BE2C (cell line): ENCODE data around the gene AKAP3.

Experiments
- DNase-seq: peaks from one replicate; pipeline ENCODE4 v3.0.0-alpha.2; 2020
- H3K27me3 ChIP-seq: fragments of 250-450 bp; sonication (Bioruptor Pico); 2 replicates; pipeline ENCODE4 v1.5.1; 2020; ENCODE audit warnings: mild to moderate bottlenecking
- H3K36me3 ChIP-seq: fragments of 250-450 bp; sonication (Bioruptor Pico); 2 replicates; pipeline ENCODE4 v1.5.1; 2020; ENCODE audit warnings: mild to moderate bottlenecking
- H3K4me1 ChIP-seq: fragments of 250-450 bp; sonication (Bioruptor Pico); 2 replicates; pipeline ENCODE4 v1.5.1; 2020
- H3K4me3 ChIP-seq: 2 replicates; pipeline ENCODE4 v1.5.1; 2011; ENCODE audit warnings: low read depth, low read length
- H3K9me3 ChIP-seq: fragments of 250-450 bp; sonication (Bioruptor Pico); 2 replicates; pipeline ENCODE4 v1.5.1; 2020
- TF ChIP-seq, protein P1 (sequence below): IDR thresholded peaks from 2 replicates; pipeline ENCODE4 v1.5.1; 2012; ENCODE audit warnings: mild to moderate bottlenecking, low read depth, low read length

AKAP3 gene

DNA sequence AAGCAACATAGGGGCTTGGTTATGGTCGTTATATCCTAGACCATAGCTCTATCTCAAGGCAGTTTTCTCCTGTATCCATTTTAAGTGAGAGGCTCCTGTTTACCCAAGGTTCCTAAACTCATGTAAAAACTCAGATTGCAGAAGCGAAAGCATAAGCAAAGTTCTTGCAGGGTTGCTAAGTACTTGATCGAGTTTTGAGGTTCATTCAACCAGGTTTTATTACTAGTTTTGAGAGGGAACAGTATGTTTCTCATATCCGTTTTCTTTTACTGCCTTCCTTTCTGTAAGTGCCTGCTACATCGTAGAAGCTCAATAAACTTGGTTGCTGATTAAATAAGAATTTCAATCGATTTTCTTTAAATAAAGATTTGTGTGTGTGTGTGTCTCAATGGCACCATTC is 5.1 kb downstream of the AKAP3 start:
- Histone ChIP-seq H3K27me3 (peaks cover 41% of the 10 kb centered on the region), H3K4me3 (no peak overlapping the region), H3K9me3 (no peaks in the 10 kb centered on the region), H3K36me3 (no peaks in the 10 kb centered on the region), H3K4me1 (no peaks in the 10 kb centered on the region; the same call in 1 of the 2 replicates)
- TF ChIP-seq, protein P1, sequence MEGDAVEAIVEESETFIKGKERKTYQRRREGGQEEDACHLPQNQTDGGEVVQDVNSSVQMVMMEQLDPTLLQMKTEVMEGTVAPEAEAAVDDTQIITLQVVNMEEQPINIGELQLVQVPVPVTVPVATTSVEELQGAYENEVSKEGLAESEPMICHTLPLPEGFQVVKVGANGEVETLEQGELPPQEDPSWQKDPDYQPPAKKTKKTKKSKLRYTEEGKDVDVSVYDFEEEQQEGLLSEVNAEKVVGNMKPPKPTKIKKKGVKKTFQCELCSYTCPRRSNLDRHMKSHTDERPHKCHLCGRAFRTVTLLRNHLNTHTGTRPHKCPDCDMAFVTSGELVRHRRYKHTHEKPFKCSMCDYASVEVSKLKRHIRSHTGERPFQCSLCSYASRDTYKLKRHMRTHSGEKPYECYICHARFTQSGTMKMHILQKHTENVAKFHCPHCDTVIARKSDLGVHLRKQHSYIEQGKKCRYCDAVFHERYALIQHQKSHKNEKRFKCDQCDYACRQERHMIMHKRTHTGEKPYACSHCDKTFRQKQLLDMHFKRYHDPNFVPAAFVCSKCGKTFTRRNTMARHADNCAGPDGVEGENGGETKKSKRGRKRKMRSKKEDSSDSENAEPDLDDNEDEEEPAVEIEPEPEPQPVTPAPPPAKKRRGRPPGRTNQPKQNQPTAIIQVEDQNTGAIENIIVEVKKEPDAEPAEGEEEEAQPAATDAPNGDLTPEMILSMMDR = no peak
- DNase-seq = no peak

GRCh38 chr12:4630262-4630661 is 18.6 kb downstream of the AKAP3 start:
- Histone ChIP-seq H3K27me3 (peaks cover 64% of the 10 kb centered on the region), H3K4me1 (no peaks in the 10 kb centered on the region), H3K9me3 (no peaks in the 10 kb centered on the region), H3K4me3 (no peak overlapping the region), H3K36me3 (no peaks in the 10 kb centered on the region)
- TF ChIP-seq, protein P1 = no peak
- DNase-seq = no peak

DNA sequence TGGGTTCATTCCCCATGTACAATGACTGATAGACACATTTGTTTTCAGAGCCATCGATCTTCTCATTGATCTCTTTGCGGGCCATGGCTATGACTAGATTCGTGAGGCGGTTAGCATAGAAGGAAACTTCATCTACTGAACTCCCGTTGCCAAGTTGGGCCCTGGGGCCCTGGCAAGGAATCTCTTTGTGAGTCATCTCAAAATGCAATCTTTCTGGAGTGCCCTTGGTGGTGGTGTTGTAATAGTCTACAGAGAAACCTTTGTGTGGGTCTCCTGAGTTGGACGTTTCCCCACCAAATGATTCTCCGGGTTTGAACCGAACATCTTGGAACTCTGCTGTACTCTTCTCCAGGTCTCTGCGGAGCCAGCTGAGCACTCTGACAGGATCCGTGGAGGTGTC is 20.4 kb downstream of the AKAP3 start:
- DNase-seq = no peak
- H3K4me3 ChIP-seq = no peak overlapping the region
- peaks cover 61% of the 10 kb centered on the region for H3K27me3 ChIP-seq
- TF ChIP-seq, protein P1 = no peak
- H3K9me3 ChIP-seq = no peaks in the 10 kb centered on the region
- no peaks in the 10 kb centered on the region for H3K36me3 ChIP-seq
- H3K4me1 ChIP-seq = no peaks in the 10 kb centered on the region

GRCh38 chr12:4626543-4626942 is 22.3 kb downstream of the AKAP3 start:
- Histone ChIP-seq H3K36me3 (no peaks in the 10 kb centered on the region), H3K9me3 (peaks cover 2% of the 10 kb centered on the region; the same call in 1 of the 2 replicates), H3K27me3 (peaks cover 51% of the 10 kb centered on the region), H3K4me3 (no peak overlapping the region), H3K4me1 (no peaks in the 10 kb centered on the region)
- no peak for DNase-seq
- TF ChIP-seq, protein P1 = no peak

DNA sequence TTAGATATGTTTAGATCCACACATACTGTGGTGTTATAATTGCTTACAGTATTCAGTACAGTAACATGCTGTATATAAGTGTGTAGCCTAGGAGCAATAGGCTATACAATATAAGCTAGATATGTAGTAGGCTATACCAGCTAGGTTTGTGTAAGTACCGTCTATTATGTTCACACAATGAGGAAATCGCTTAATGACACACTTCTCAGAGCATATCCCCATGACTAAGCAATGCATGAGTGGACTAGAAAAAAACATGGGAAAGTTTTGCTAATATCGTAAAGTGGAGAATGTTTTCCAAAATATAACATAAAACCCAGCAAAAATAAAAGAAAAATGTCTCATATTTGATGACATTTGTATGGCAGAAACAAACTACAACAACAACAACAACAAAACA is 27.3 kb downstream of the AKAP3 start:
- no peak for DNase-seq
- TF ChIP-seq, protein P1 = no peak
- Histone ChIP-seq H3K4me1 (no peaks in the 10 kb centered on the region), H3K4me3 (no peak overlapping the region), H3K9me3 (peaks cover 2% of the 10 kb centered on the region; the same call in 1 of the 2 replicates), H3K27me3 (peaks cover 17% of the 10 kb centered on the region), H3K36me3 (no peaks in the 10 kb centered on the region)

DNA sequence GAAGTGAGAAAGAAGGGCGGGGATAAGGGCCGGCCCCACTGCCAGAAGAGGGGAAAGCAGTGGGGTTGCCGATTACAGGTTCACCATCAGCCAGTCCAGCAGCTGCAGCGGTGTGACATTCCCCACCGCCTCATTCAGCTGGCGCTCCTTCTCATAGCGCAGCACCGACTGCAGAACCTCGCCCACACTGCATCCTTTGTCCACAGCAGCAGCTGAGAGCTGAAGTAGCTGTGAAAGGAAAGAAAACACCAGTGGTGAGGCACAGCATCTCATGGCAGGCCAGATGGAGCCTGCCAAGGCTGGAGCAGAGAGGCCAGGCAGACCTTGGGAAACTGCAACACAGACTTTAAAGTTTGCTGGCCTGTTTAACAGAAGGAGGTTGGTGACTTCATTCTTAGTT is 33.2 kb downstream of the AKAP3 start:
- DNase-seq = no peak
- no peaks in the 10 kb centered on the region for H3K27me3 ChIP-seq
- H3K4me3 ChIP-seq = no peak overlapping the region
- peaks cover 14% of the 10 kb centered on the region for H3K36me3 ChIP-seq
- H3K9me3 ChIP-seq = no peaks in the 10 kb centered on the region
- H3K4me1 ChIP-seq = no peaks in the 10 kb centered on the region
- TF ChIP-seq, protein P1 = no peak
